Liver (tissue), 3 donors: ENCODE data around the gene ANKAR.

ENCODE experiments used
- ATF3 ChIP-seq: IDR thresholded peaks from 2 replicates; pipeline ENCODE4 v1.6.1; 2016; ENCODE audit warnings: antibody characterized with exemption
- EGR1 ChIP-seq, 2 donors: IDR thresholded peaks; 2 replicates each; pipeline ENCODE4 v1.6.1; 2016 to 2018; ENCODE audit warnings: antibody characterized with exemption in 2 of 2, low read depth in 2 of 2
- GABPA ChIP-seq, 2 donors: IDR thresholded peaks in 1 of 2; conservative IDR thresholded peaks in 1 of 2; 2 replicates each; pipeline ENCODE4 v1.6.1; 2016; ENCODE audit warnings: antibody characterized with exemption in 2 of 2, mild to moderate bottlenecking in 1 of 2, moderate library complexity in 1 of 2
- JUND ChIP-seq, 2 donors: IDR thresholded peaks; 2 replicates each; pipeline ENCODE4 v1.6.1; 2016; ENCODE audit warnings: antibody characterized with exemption in 2 of 2
- MAX ChIP-seq: IDR thresholded peaks from 2 replicates; pipeline ENCODE4 v1.6.1; 2016; ENCODE audit warnings: antibody characterized with exemption
- RAD21 ChIP-seq, 2 donors: IDR thresholded peaks; 2 replicates each; pipeline ENCODE4 v1.6.1; 2016; ENCODE audit warnings: antibody characterized with exemption in 2 of 2, mild to moderate bottlenecking in 2 of 2
- REST ChIP-seq: IDR thresholded peaks from 2 replicates; pipeline ENCODE4 v1.6.1; 2016; ENCODE audit warnings: antibody characterized with exemption, mild to moderate bottlenecking
- SP1 ChIP-seq: IDR thresholded peaks from 2 replicates; pipeline ENCODE4 v1.6.1; 2018; ENCODE audit warnings: antibody characterized with exemption, mild to moderate bottlenecking
- TAF1 ChIP-seq: conservative IDR thresholded peaks from 2 replicates; pipeline ENCODE4 v1.6.1; 2016; ENCODE audit warnings: antibody characterized with exemption, mild to moderate bottlenecking
- YY1 ChIP-seq: IDR thresholded peaks from 2 replicates; pipeline ENCODE4 v1.6.1; 2016; ENCODE audit warnings: antibody characterized with exemption, mild to moderate bottlenecking
- TF ChIP-seq, protein P1 (sequence below): fragments of 150-350 bp; IDR thresholded peaks from 2 replicates; pipeline ENCODE4 v1.5.1; 2017; ENCODE audit warnings: improper control_type of control experiment, low read depth, low read length; ENCODE audit not compliant: missing input control
- TF ChIP-seq, protein P2 (sequence below): IDR thresholded peaks from 2 replicates; pipeline ENCODE4 v1.6.1; 2016; ENCODE audit warnings: antibody characterized with exemption
- donor health status: healthy.
- donor health status: healthy.

DNA sequence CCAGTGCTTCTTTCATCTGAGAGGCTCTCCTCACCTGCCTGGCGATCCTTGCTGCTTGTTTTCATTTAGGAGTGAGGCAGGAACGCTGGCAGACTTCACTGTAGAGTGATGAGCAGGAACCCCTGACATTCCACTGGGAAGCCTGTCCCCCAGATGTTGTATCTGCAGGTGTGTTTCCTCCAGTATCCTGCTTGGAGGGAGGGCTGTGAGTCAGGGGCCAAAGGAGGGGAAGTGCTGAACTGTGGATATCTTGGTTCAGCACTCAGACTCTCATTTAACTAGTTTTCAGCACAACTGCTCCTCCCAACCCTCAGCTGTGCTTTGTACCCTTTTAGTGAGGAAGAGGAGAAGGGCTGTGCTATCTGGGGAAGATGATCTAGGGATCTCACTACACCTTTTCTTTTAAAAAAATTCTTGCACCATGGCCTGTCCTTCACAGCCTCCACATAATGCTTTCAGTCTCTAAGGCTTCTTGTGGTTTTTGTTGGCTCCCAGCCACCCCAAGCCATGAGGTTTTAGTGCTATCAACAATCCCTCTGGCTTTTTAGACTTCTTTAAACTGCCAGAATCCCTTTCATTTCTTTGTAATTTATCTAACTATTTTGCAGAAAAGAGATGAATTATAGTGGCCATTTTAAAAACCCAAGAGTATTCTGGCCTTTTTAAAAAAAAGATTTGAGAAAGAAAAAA is 11.2 kb downstream of the ANKAR start:
- TF ChIP-seq, protein P1, sequence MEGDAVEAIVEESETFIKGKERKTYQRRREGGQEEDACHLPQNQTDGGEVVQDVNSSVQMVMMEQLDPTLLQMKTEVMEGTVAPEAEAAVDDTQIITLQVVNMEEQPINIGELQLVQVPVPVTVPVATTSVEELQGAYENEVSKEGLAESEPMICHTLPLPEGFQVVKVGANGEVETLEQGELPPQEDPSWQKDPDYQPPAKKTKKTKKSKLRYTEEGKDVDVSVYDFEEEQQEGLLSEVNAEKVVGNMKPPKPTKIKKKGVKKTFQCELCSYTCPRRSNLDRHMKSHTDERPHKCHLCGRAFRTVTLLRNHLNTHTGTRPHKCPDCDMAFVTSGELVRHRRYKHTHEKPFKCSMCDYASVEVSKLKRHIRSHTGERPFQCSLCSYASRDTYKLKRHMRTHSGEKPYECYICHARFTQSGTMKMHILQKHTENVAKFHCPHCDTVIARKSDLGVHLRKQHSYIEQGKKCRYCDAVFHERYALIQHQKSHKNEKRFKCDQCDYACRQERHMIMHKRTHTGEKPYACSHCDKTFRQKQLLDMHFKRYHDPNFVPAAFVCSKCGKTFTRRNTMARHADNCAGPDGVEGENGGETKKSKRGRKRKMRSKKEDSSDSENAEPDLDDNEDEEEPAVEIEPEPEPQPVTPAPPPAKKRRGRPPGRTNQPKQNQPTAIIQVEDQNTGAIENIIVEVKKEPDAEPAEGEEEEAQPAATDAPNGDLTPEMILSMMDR = no peak
- TF ChIP-seq GABPA (IDR thresholded peaks at IDR 0.05 in 1 of 2, conservative IDR thresholded peaks at IDR 0.05 in 1 of 2) (no peak), ATF3 (no peak), RAD21 (IDR thresholded peaks at IDR 0.05) (no peak), YY1 (no peak), EGR1 (IDR thresholded peaks at IDR 0.05; ENCODE audit: low read depth in 2 of 2) (no peak), MAX (no peak), TAF1 (no peak), SP1 (no peak), REST (no peak), JUND (IDR thresholded peaks at IDR 0.05) (no peak)
- TF ChIP-seq, protein P2, sequence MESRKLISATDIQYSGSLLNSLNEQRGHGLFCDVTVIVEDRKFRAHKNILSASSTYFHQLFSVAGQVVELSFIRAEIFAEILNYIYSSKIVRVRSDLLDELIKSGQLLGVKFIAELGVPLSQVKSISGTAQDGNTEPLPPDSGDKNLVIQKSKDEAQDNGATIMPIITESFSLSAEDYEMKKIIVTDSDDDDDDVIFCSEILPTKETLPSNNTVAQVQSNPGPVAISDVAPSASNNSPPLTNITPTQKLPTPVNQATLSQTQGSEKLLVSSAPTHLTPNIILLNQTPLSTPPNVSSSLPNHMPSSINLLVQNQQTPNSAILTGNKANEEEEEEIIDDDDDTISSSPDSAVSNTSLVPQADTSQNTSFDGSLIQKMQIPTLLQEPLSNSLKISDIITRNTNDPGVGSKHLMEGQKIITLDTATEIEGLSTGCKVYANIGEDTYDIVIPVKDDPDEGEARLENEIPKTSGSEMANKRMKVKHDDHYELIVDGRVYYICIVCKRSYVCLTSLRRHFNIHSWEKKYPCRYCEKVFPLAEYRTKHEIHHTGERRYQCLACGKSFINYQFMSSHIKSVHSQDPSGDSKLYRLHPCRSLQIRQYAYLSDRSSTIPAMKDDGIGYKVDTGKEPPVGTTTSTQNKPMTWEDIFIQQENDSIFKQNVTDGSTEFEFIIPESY = no peak
